Stimulated activated CD8-positive, alpha-beta memory T cell treated with anti-CD3 and anti-CD28 coated beads, Interleukin-4, amount 100 ng/mL, for 4 hours (primary cell): Measurements from ENCODE around the gene FGFR2.
"Not testable (repeated sequence)": the region's sequence is repeated elsewhere in the genome, so short reads cannot be mapped to it uniquely, and the experiment has no call there.

ENCODE experiments used
- DNase-seq, 2 donors: peaks; one replicate each; pipeline ENCODE4 v3.0.0-alpha.2; 2020; ENCODE audit warnings: low read depth in 2 of 2, low spot score in 1 of 2

FGFR2 gene

DNA sequence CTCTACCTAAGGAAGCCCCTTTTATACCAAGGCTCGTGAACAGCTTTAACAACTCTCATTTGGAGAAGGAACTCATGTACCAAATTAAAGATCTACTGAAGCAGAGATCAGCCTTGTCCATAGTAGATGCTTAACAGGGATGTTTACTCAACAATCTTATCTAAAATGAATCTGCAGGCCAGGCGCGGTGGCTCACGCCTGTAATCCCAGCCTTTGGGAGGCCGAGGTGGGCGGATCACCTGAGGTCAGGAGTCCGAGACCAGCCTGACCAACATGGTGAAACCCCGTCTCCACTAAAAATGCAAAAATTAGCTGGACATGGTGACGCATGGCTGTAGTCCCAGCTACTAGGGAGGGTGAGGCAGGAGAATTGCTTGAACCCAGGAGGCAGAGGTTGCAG, 43.3 kb downstream of the FGFR2 start:
- not testable (repeated sequence) for DNase-seq

GRCh38 chr10:121553511-121554264, 44.6 kb downstream of the FGFR2 start:
- no peak for DNase-seq

DNA sequence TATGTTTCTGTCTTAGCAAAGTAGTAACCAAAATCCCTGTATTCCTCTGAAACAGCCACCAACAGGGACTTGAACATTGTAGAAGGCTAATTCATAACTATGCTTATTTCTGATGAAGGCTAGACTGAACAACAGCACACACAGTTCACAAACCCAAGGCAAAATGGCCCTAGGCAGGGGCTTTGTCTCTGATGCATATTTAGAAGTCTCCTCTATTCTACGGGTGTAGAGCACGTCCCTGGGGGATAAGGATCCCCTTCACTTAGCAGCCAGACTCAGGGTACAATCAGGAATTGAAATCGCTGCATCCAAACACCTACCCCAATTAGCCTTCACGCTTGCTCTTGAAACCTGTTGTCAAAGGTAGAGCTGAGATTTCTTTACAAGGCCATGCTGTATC, 45.5 kb downstream of the FGFR2 start:
- DNase-seq = no peak

DNA sequence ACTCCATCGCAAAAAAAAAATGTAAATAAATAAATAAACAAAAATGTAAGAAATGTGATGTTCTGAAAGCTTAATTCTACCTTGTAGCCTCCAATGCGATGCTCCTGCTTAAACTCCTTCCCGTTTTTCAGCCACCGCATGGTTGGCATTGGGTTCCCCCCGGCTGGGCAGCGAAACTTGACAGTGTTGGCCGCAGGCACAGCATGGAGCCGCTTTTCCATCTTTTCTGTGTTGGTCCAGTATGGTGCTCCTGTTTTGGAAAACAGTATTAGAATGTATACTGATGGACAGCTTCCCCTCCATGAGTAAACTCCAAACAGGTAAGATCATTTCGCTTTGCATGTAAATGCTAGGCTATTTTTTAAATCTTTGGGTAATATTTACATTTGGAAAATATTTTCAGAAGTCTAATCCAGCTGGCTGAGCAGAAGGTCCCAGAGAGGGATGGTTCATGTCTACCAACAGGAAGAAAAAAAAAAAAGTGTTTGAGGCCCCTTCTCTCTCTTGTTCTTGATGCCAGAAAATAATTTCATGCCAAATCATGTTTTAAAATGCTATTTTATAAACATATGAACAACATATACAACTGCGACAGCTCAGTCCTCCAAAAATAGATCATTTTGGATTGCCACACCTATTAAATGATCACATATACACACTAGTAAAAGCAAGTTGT, 46.9 kb downstream of the FGFR2 start:
- DNase-seq = no peak

DNA sequence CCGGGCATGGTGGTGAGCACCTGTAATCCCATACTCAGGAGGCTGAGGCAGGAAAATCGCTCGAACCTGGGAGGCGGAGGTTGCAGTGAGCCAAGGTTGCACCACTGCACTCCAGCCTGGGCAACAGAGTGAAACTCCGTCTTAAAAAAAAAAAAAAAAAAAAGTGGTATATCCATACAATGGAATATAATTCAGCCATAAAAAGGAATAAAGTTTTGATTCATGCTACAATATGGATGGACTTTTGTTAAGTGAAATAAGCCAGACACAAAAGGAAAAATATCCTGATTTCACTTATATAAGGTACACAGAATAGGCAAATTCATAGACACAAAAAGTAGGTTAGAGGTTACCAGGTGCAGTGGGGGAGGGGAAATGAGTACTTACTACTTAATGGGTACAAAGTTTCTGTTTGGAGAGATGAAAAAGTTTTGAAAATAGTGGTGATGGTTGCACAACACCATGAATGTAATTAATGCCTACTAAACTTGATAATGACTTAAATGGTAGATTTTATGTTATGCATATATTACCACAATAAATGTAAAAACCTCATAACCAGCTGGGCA, 53.9 kb downstream of the FGFR2 start:
- DNase-seq = no peak

- DNase-seq = no peak
These were observed 54.7 kb downstream of the FGFR2 start for GRCh38 chr10:121543545-121543944.

DNA sequence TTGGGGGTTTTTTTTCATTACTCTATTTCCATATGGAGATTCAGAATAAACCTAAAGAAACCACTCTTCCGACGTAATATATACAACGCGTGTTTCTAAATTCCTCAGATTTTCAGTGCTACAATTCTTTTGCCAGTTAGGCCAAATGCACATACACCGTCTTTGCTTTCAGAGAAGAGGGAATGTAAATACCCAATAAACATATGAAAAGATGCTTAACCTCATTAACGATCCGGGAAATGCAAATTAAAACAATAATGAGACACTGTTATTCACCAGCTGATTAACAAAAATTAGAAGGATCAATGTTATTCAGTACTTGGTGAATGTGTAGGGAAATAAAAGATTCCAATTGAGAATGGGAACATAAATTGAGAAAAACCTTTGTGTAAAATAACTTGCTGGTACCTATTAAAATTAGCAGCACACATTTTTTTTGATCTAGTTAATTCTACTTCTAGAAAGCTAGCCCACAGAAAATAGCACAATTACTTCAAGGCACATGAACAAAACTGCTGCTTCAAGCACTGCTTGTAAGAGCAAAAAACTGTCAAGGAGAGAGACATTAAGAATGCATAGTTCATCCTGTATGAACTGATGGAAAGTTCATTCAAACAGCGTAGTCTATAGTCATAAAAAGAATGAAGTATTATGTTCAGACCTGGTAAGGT, 56.7 kb downstream of the FGFR2 start:
- no peak for DNase-seq

DNA sequence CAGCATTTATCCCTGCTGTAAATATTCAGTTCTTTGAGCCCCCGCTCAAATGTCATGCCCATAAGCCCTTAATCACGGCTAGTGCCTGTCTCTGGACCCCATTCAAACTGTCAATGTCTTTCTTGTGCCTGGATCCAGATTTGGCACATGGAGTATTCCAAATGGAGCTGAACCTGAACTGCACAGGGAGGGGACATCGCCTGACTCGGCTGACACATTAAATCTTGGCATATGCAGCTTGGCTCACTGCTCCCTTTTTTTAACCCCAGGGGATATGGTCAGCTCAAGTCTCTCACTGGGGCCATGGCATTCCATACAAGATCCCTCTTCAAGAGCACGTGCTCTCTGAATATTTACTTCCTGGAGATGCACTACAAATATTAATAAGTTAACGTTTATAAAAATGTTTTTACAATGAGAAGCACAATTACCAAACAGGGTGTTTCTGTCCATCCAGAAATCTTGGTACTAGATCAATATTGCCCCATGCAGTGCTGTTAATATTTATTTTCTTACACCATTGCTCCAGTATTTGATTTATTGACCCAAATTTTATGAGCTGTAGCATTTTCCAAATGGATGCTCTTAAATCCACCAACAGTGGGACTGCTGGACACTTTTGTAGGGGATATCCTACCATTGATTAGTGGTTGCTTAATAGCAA, 57.4 kb downstream of the FGFR2 start:
- DNase-seq = no peak

DNA sequence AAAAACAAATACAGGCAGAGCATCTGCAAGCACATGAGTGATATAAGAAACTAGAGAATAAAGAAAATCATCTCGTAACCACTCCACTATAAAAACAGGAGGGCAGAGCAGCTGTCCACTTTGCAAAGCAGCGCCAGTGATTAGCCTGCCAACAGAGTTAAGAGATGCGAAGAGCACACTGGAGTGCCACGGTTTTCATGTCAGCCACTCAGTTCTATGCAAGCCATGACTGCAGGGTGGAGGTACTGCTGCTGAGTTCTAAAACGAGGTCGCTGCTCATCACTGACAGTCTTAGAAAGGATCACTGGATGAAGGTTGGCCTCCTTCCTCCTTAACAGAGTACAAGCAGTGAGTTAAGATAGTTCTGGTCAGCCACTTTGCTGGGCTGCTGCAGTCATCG, 58.5 kb downstream of the FGFR2 start:
- no peak for DNase-seq

- no peak for DNase-seq
These were observed 61.8 kb downstream of the FGFR2 start for GRCh38 chr10:121536310-121536913.

DNA sequence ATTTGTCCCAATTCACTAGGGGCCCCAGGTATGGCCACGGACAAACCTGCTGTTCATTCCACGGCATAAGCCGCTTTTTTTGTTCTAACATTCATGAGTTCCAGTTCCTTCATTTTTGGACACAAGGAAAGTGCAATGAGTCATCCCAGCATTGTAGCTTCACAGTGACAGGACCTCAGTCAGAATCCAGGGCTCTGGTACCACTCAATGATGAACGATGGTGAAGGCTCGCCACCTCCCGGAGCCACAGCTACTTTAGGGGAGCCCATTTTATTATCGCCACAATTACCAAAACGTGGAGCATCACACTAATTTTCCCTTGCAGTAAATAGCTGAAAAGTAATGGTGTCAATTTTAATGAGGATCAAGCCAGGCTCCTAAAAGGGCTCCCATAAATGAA, 62.9 kb downstream of the FGFR2 start:
- no peak for DNase-seq

- DNase-seq = no peak
These were observed 65.9 kb downstream of the FGFR2 start for GRCh38 chr10:121532292-121532864.

GRCh38 chr10:121531830-121532178, 66.4 kb downstream of the FGFR2 start:
- DNase-seq = no peak

DNA sequence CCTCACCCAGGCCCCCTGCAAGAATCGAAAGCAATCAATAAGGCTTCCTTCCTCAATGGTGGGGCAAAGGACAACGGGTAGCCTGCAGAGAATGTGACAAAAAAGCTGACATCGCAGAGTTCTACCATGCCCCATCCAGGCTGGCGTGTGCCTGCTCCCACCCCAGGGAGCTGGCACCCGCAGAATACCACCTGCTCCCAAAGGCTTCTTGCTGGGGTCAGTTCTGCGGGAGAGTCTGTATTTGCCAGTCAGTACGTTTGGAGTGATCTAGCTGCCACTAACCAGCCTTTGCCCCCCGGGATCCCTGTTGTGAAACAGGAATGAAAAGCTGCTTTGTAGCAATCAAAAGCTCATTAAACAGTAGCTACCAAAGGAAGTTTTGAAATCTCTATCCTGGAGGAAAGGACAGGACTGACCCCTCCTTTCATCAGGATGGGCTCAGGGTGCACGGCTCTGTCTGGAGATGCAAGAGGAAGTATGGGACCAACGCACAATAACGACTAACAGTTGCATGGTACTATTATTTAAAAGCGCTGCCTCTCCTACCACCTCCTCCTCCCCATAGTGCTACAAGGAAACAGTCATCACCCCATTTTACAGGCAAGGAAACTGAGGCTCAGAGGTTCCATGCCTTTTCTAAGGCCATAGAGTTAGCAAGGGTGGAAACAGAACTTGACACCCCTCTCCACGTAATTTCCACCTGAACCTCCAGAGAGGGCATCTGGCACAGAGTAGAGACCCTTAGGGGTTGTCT, 67.0 kb downstream of the FGFR2 start:
- no peak for DNase-seq

- DNase-seq = no peak
These were observed 67.7 kb downstream of the FGFR2 start for GRCh38 chr10:121530481-121531075.

- no peak for DNase-seq
These were observed 70.6 kb downstream of the FGFR2 start for GRCh38 chr10:121527690-121528089.

DNA sequence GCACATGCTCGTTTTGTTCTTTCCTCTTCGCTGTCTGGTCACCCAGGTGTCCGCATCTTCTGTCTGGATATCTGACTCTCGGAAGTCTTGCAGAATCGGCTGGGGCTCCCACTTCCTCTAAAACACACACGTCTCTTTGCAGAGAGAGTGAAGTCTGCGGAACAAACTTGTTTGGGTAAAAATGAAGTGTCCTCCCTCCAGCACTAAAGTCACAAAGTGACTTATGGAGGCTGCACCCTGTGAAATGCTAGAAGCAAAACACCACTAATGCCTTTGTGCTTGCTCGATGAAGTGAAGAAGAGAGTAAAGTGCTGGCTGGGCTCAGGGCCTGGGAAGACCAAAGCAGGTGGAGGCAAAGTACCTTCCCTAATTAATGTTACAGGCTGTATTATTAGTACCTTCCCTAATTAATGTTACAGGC, 71.4 kb downstream of the FGFR2 start:
- no peak for DNase-seq

DNA sequence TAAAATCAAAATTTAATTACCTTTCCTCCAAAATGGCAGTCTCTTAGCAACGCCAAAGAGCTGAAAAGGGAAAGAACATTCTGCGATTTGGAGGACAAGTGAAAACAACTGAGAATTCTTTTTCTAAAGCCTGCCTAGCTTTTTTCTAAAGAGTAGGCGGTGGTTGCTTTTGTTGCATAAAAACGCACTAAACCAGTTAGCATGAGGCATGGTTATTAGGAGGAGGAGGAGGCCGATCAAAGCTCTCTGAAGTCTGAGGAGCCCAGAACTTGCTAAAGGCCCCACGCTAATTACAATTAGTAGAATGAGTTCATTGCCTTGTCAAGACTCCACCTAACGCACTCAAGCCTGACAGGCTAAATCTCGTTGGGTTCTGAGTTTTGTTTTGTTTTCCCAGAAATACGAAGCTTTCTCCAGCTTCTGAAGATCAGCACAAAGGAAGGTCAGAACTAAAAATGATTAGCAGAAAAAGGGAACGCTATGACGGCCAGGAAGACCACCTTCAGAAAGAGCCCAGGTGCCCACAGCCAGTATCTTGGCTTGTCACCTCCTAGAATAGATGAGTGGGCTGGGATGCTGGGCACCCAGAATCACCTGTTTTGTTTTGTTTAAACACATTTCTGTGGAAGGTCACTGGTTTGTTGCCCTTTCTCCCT, 72.0 kb downstream of the FGFR2 start:
- no peak for DNase-seq
